ENCODE results near the gene SIGLEC5. TPM values are rescaled to one million over a fixed set of nuclear protein-coding genes. Genes with fewer than 3 reads are reported as not detected.

SIGLEC5 gene
- total and polyA plus RNA-seq, 5 donors: 0.20 to 1.2 (median 0.88) TPM; not detected in 2

DNA sequence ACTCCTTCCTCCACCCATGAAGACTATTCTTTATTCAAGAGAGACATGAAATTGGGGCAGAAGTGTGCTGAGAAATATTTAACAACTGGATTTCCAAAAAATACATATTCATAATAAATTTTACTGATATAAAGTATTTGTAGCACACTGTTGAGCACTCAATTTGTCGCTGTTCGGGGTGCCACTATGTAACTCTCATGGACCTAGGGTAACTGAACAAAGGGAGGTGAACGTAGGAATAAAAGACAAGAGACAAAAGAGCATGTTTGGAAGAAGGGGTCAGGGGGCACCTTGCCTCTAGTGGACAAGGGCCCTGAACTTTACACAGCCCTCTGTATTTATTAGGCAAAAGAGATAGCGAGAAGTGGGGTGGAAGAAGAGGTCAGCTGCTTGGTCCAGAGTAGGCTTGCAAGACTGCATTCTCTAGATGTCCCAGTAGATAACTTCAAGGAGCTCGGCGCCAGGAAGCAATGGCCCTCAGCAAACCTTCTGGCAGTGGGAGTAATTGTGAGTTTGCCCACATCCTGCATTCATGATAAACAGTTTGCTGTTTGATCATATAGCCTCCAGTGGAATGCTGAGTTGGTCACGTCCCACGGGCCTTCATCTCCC, 63.6 kb downstream of the SIGLEC5 start:
- H3K4me1 ChIP-seq (ENCODE audit: control insufficient read depth, insufficient read depth, low read length): no peaks in the 10 kb centered on the region
- 59% methylated on average over 8 of the region's 8 CpGs for WGBS
- no peaks in the 10 kb centered on the region for H3K9me3 ChIP-seq (ENCODE audit: control insufficient read depth, low read length)
- H3K4me3 ChIP-seq (ENCODE audit: low read length): no peak overlapping the region
- peaks cover 4% of the 10 kb centered on the region for H3K27me3 ChIP-seq (ENCODE audit: control insufficient read depth, insufficient read depth)
- ATAC-seq (no peak), DNase-seq (no peak)
- no peak overlapping the region for H3K27ac ChIP-seq (ENCODE audit: low read length)
- intact Hi-C loops (cut with DNase I): no loop called here

DNA sequence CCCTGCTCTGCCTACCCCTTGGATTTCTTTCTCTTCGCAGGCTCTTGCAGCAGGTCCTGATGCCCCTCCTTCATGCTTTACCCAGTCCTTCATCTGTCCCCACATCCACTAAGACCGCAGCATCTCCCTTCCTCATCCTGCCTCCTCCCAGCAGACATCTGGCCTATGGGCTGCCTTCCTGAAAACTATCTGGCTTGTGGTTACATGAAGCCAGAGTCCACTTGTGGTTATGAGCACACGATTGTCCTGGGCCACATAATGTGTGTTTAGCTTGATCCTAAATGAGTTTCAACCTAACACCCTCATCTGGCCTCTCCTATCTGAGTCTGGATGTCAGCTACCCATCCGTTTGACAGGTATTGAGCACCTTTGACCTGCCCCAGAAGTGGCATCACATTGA, 64.6 kb downstream of the SIGLEC5 start:
- Histone ChIP-seq H3K4me1 (ENCODE audit: control insufficient read depth, insufficient read depth, low read length) (no peaks in the 10 kb centered on the region), H3K4me3 (ENCODE audit: low read length) (no peak overlapping the region), H3K27me3 (ENCODE audit: control insufficient read depth, insufficient read depth) (peaks cover 4% of the 10 kb centered on the region), H3K9me3 (ENCODE audit: control insufficient read depth, low read length) (no peaks in the 10 kb centered on the region), H3K27ac (ENCODE audit: low read length) (no peak overlapping the region)
- 55% methylated on average over 4 of the region's 4 CpGs for WGBS
- ATAC-seq: no peak
- intact Hi-C loops (cut with DNase I): no loop called here
- no peak for DNase-seq

DNA sequence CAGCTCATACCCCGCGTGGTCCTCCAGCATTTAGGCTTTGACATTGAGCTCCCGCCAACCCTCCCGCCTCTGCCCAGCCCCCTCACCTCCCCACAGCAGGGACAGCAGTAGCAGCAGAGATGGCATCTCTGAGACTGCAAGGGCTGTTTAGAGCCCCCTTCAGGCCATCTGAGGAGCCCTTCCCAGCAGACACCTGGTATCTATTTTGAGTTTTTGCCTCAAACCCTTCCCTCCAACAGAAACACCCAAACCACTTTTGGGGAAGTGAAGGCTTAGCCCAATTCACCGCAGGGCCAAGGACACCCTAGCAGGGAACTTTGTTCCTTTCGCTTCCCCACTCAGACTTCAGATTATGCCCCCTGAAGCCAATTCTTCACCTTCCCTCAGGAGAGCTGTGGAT, 65.4 kb downstream of the SIGLEC5 start:
- H3K4me3 ChIP-seq (ENCODE audit: low read length): no peak overlapping the region
- 37% methylated on average over 6 of the region's 6 CpGs for WGBS
- DNase-seq: no peak
- no peak for ATAC-seq
- H3K27me3 ChIP-seq (ENCODE audit: control insufficient read depth, insufficient read depth): peaks cover 4% of the 10 kb centered on the region
- no peaks in the 10 kb centered on the region for H3K4me1 ChIP-seq (ENCODE audit: control insufficient read depth, insufficient read depth, low read length)
- H3K9me3 ChIP-seq (ENCODE audit: control insufficient read depth, low read length): no peaks in the 10 kb centered on the region
- H3K27ac ChIP-seq (ENCODE audit: low read length): no peak overlapping the region
- intact Hi-C loops (cut with DNase I): no loop called here

Other genes with a start within 250 kb of the SIGLEC5 start
- not detected for gene LIM2, start 242.4 kb downstream of the SIGLEC5 start, total RNA-seq
- gene LIM2, start 242.4 kb downstream of the SIGLEC5 start, polyA plus RNA-seq: not detected
- gene C19orf84, start 239.8 kb downstream of the SIGLEC5 start, total RNA-seq: not detected
- not detected for gene C19orf84, start 239.8 kb downstream of the SIGLEC5 start, polyA plus RNA-seq
- gene SIGLEC10, start 212.8 kb downstream of the SIGLEC5 start, total RNA-seq: 1 to 10 TPM in 3 of 4 donors, under 1 TPM in 1; 0.62 to 6.5 (median 2.7) TPM
- gene SIGLEC10, start 212.8 kb downstream of the SIGLEC5 start, polyA plus RNA-seq: 0.77 TPM
- gene SIGLEC8, start 171.9 kb downstream of the SIGLEC5 start, total RNA-seq: not detected
- not detected for gene SIGLEC8, start 171.9 kb downstream of the SIGLEC5 start, polyA plus RNA-seq
- not detected for gene CEACAM18, start 151.9 kb downstream of the SIGLEC5 start, total RNA-seq
- gene CEACAM18, start 151.9 kb downstream of the SIGLEC5 start, polyA plus RNA-seq: not detected
- gene SIGLEC12, start 128.6 kb downstream of the SIGLEC5 start, total RNA-seq: under 1 TPM in 1 of 4 donors, not detected in 3; 0.36 TPM
- 0.05 TPM for gene SIGLEC12, start 128.6 kb downstream of the SIGLEC5 start, polyA plus RNA-seq
- gene SIGLEC6, start 98.7 kb downstream of the SIGLEC5 start, total RNA-seq: under 1 TPM in 3 of 4 donors, not detected in 1; 0.25 to 0.37 (median 0.35) TPM
- not detected for gene SIGLEC6, start 98.7 kb downstream of the SIGLEC5 start, polyA plus RNA-seq
- gene ZNF175, start 59.1 kb downstream of the SIGLEC5 start, total RNA-seq: 10 to 100 TPM in 2 of 4 donors, 1 to 10 TPM in 2; 8.7 to 12.4 (median 10.1) TPM
- gene ZNF175, start 59.1 kb downstream of the SIGLEC5 start, polyA plus RNA-seq: 3.3 TPM
- 1 to 10 TPM; 1.7 to 5.5 (median 3.8) TPM for gene SIGLEC14, start 16.4 kb upstream of the SIGLEC5 start, total RNA-seq
- 0.75 TPM for gene SIGLEC14, start 16.4 kb upstream of the SIGLEC5 start, polyA plus RNA-seq
- gene SPACA6, start 62.9 kb upstream of the SIGLEC5 start, total RNA-seq: 10 to 100 TPM; 15.4 to 25.7 (median 17.2) TPM
- gene SPACA6, start 62.9 kb upstream of the SIGLEC5 start, polyA plus RNA-seq: 15.0 TPM
- 1 to 10 TPM in 3 of 4 donors, under 1 TPM in 1; 0.40 to 1.2 (median 1.1) TPM for gene HAS1, start 93.6 kb upstream of the SIGLEC5 start, total RNA-seq
- gene HAS1, start 93.6 kb upstream of the SIGLEC5 start, polyA plus RNA-seq: 1.7 TPM
- 10 to 100 TPM in 1 of 4 donors, 1 to 10 TPM in 3; 3.6 to 15.1 (median 7.0) TPM for gene FPR1, start 121.5 kb upstream of the SIGLEC5 start, total RNA-seq
- gene FPR1, start 121.5 kb upstream of the SIGLEC5 start, polyA plus RNA-seq: 0.97 TPM
- 1 to 10 TPM in 2 of 4 donors, under 1 TPM in 2; 0.42 to 1.4 (median 1.0) TPM for gene FPR2, start 130.8 kb upstream of the SIGLEC5 start, total RNA-seq
- gene FPR2, start 130.8 kb upstream of the SIGLEC5 start, polyA plus RNA-seq: 0.09 TPM
- gene FPR3, start 164.8 kb upstream of the SIGLEC5 start, total RNA-seq: 10 to 100 TPM in 1 of 4 donors, 1 to 10 TPM in 3; 4.2 to 11.8 (median 7.8) TPM
- gene FPR3, start 164.8 kb upstream of the SIGLEC5 start, polyA plus RNA-seq: 1.6 TPM